ENCODE data around the gene TTYH3. TPM values are rescaled to one million over a fixed set of nuclear protein-coding genes. Genes with fewer than 3 reads are reported as not detected.
A peak's percentile ranks its signal among the peaks of the same experiment; 100 is the strongest.
"Not testable (repeated sequence)": the region's sequence is repeated elsewhere in the genome, so short reads cannot be mapped to it uniquely, and the experiment has no call there.

The TTYH3 gene
- total RNA-seq, 3 donors from 2014 or later (not counting 1 experiment from before 2014, with no cell fraction given) = 38.3 to 47.1 (median 42.4) TPM

- Histone ChIP-seq H3K4me1 (ENCODE audit: control insufficient read depth, insufficient read depth, low read length) (peaks cover 7% of the 10 kb centered on the region), H3K27ac (ENCODE audit: low read length) (no peak overlapping the region), H3K36me3 (ENCODE audit: control insufficient read depth, insufficient read depth, low read length) (no peaks in the 10 kb centered on the region), H3K27me3 (ENCODE audit: control insufficient read depth, insufficient read depth, low read length) (no peaks in the 10 kb centered on the region), H3K4me3 (ENCODE audit: low read length) (no peak overlapping the region), H3K9me3 (ENCODE audit: control insufficient read depth, insufficient read depth, low read length) (no peaks in the 10 kb centered on the region)
- H3K27me3 Mint-ChIP-seq (ENCODE audit: low read depth in 2 of 2) = peaks cover 15 to 17% of the 10 kb centered on the region in 2 donors
- no peak overlapping the region for H3K27ac Mint-ChIP-seq
- H3K4me1 Mint-ChIP-seq = peaks cover 9 to 13% of the 10 kb centered on the region in 2 donors
- TF ChIP-seq CTCF (IDR thresholded peaks at IDR 0.05) = no peak
- WGBS (ENCODE audit: insufficient coverage) = 69% methylated on average over 9 of the region's 9 CpGs
- no peak for DNase-seq
- no peaks in the 10 kb centered on the region for H3K9me3 Mint-ChIP-seq
- no peak overlapping the region for H3K4me3 Mint-ChIP-seq
- no peak for ATAC-seq
- no peaks in the 10 kb centered on the region for H3K36me3 Mint-ChIP-seq
- intact Hi-C loops (cut with micrococcal nuclease) = no loop called here
Observed at GRCh38 chr7:2675256-2675764, 43.5 kb downstream of the TTYH3 start.

- H3K4me3 ChIP-seq (ENCODE audit: low read length); H3K27ac ChIP-seq (ENCODE audit: low read length); DNase-seq; H3K9me3 ChIP-seq (ENCODE audit: control insufficient read depth, insufficient read depth, low read length); H3K27ac Mint-ChIP-seq; H3K9me3 Mint-ChIP-seq; H3K36me3 ChIP-seq (ENCODE audit: control insufficient read depth, insufficient read depth, low read length); H3K4me1 ChIP-seq (ENCODE audit: control insufficient read depth, insufficient read depth, low read length); intact Hi-C loops (cut with micrococcal nuclease); H3K36me3 Mint-ChIP-seq; H3K4me1 Mint-ChIP-seq; H3K4me3 Mint-ChIP-seq; H3K27me3 ChIP-seq (ENCODE audit: control insufficient read depth, insufficient read depth, low read length): not testable (repeated sequence)
- 93% methylated on average over 6 of the region's 8 CpGs for WGBS (ENCODE audit: insufficient coverage)
- peaks cover 6 to 13% of the 10 kb centered on the region in 2 donors for H3K27me3 Mint-ChIP-seq (ENCODE audit: low read depth in 2 of 2)
- peak in 1 of 3 donors; percentile 9 for ATAC-seq
Observed at GRCh38 chr7:2676576-2676975, 44.8 kb downstream of the TTYH3 start.

- peak in 1 of 3 donors; percentile 19 for ATAC-seq
- peaks cover 13 to 15% of the 10 kb centered on the region in 2 donors for H3K27me3 Mint-ChIP-seq (ENCODE audit: low read depth in 2 of 2)
- H3K9me3 Mint-ChIP-seq; H3K27ac Mint-ChIP-seq; H3K36me3 ChIP-seq (ENCODE audit: control insufficient read depth, insufficient read depth, low read length); H3K9me3 ChIP-seq (ENCODE audit: control insufficient read depth, insufficient read depth, low read length); intact Hi-C loops (cut with micrococcal nuclease); H3K27me3 ChIP-seq (ENCODE audit: control insufficient read depth, insufficient read depth, low read length); H3K36me3 Mint-ChIP-seq; H3K4me1 Mint-ChIP-seq; H3K4me3 Mint-ChIP-seq; H3K27ac ChIP-seq (ENCODE audit: low read length); H3K4me3 ChIP-seq (ENCODE audit: low read length); H3K4me1 ChIP-seq (ENCODE audit: control insufficient read depth, insufficient read depth, low read length); DNase-seq: not testable (repeated sequence)
- WGBS (ENCODE audit: insufficient coverage) = 77% methylated on average over 10 of the region's 15 CpGs
Observed at GRCh38 chr7:2678454-2678853, 46.7 kb downstream of the TTYH3 start.

- H3K36me3 ChIP-seq (ENCODE audit: control insufficient read depth, insufficient read depth, low read length); H3K4me1 Mint-ChIP-seq; H3K9me3 Mint-ChIP-seq; H3K36me3 Mint-ChIP-seq; H3K4me1 ChIP-seq (ENCODE audit: control insufficient read depth, insufficient read depth, low read length); DNase-seq; H3K4me3 Mint-ChIP-seq; H3K27ac ChIP-seq (ENCODE audit: low read length); H3K27me3 ChIP-seq (ENCODE audit: control insufficient read depth, insufficient read depth, low read length); H3K9me3 ChIP-seq (ENCODE audit: control insufficient read depth, insufficient read depth, low read length); H3K4me3 ChIP-seq (ENCODE audit: low read length); H3K27ac Mint-ChIP-seq: not testable (repeated sequence)
- peaks cover 13 to 15% of the 10 kb centered on the region in 2 donors for H3K27me3 Mint-ChIP-seq (ENCODE audit: low read depth in 2 of 2)
- peak in 2 of 3 donors; percentile 24 to 35 for ATAC-seq
- intact Hi-C loops (cut with micrococcal nuclease) = loop anchor here (5.0 kb wide), 2 partner anchors 202 to 227 kb away; partner anchors contain the start of gene GRIFIN
- WGBS (ENCODE audit: insufficient coverage) = 93% methylated on average over 58 of the region's 64 CpGs
Observed at GRCh38 chr7:2679135-2680127, 47.6 kb downstream of the TTYH3 start.
